ENCODE measurements around the gene DAAM1. TPM values are rescaled to one million over a fixed set of nuclear protein-coding genes. Genes with fewer than 3 reads are reported as not detected.

DAAM1 gene
- total RNA-seq, 1 donor from 2014 or later: 38.0 TPM

- Histone ChIP-seq H3K4me2 (ENCODE audit: low read length) (no peak overlapping the region), H3K9me3 (ENCODE audit: insufficient read depth, low read depth, low read length) (no peaks in the 10 kb centered on the region), H3K4me1 (ENCODE audit: insufficient read depth, low read length) (peaks cover 13% of the 10 kb centered on the region), H4K20me1 (ENCODE audit: insufficient read depth, low read length) (no peaks in the 10 kb centered on the region), H3K27ac (ENCODE audit: low read depth, low read length) (no peak overlapping the region), H2AFZ (ENCODE audit: low read depth, low read length) (no peak overlapping the region), H3K79me2 (ENCODE audit: insufficient read depth, low read length) (peaks cover 2% of the 10 kb centered on the region), H3K4me3 (ENCODE audit: insufficient read depth, low read depth, low read length) (no peak overlapping the region), H3K27me3 (ENCODE audit: insufficient read depth, low read length) (no peaks in the 10 kb centered on the region), H3K36me3 (ENCODE audit: insufficient read depth, low read length) (no peaks in the 10 kb centered on the region), H3K9ac (ENCODE audit: low read length) (no peak overlapping the region)
- no peak overlapping the region for H3K27ac Mint-ChIP-seq (ENCODE audit: unreplicated experiment)
- H3K36me3 Mint-ChIP-seq (ENCODE audit: low read depth, unreplicated experiment): peaks cover 20% of the 10 kb centered on the region
- H3K4me3 Mint-ChIP-seq (ENCODE audit: unreplicated experiment): no peak overlapping the region
- no peaks in the 10 kb centered on the region for H3K9me3 Mint-ChIP-seq (ENCODE audit: unreplicated experiment)
- H3K4me1 Mint-ChIP-seq (ENCODE audit: low read depth, unreplicated experiment): peaks cover 28% of the 10 kb centered on the region
- TF ChIP-seq EZH2 (IDR thresholded peaks at IDR 0.05; ENCODE audit: insufficient read depth, low read length): no peak
- TF ChIP-seq, protein P1, sequence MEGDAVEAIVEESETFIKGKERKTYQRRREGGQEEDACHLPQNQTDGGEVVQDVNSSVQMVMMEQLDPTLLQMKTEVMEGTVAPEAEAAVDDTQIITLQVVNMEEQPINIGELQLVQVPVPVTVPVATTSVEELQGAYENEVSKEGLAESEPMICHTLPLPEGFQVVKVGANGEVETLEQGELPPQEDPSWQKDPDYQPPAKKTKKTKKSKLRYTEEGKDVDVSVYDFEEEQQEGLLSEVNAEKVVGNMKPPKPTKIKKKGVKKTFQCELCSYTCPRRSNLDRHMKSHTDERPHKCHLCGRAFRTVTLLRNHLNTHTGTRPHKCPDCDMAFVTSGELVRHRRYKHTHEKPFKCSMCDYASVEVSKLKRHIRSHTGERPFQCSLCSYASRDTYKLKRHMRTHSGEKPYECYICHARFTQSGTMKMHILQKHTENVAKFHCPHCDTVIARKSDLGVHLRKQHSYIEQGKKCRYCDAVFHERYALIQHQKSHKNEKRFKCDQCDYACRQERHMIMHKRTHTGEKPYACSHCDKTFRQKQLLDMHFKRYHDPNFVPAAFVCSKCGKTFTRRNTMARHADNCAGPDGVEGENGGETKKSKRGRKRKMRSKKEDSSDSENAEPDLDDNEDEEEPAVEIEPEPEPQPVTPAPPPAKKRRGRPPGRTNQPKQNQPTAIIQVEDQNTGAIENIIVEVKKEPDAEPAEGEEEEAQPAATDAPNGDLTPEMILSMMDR (IDR thresholded peaks at IDR 0.05; ENCODE audit: insufficient read depth, low read depth, low read length): no peak
- no peaks in the 10 kb centered on the region for H3K27me3 Mint-ChIP-seq (ENCODE audit: low read depth, unreplicated experiment)
- DNase-seq (ENCODE audit: low read depth) (no peak), FAIRE-seq (no peak)
These were observed 104.6 kb downstream of the DAAM1 start for GRCh38 chr14:59292921-59293534.

DNA sequence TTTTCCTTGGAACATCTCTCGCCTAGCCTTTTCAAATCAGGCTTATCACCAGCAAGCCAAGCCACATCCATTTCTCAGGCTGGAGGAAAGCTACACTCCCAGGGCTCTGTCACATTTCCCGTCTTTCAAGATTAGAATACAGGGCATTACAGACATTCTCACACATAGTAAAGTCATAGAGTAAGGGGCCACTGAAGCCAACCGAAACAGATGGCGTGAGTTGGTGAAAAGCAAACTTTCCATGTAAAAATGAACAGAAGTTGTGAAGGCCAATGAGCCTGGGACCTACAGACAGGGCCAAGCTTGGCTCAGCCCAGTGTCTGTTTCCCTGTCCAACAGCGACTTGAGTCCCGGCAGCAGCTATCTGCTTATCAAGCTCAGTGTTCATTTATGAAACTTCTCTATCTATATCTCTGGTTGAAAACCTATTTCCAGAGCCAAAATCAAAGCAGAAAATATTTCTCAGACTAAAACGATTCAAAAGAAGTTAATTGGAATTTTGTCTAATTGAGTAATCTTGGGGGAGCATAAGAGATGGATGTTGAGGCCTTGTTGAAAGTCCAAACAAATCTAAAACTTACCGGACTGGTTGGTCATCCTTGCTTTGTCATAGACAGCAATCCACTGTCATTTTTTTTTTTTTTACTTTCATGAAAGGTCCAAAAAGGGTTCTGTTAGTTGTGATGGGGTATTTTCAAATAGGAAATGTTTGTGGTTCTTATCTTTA is 105.6 kb downstream of the DAAM1 start:
- DNase-seq (ENCODE audit: low read depth): peak; percentile 68
- H2AFZ ChIP-seq (ENCODE audit: low read depth, low read length): no peak overlapping the region
- Mint-ChIP-seq H3K4me3 (ENCODE audit: unreplicated experiment) (no peak overlapping the region), H3K4me1 (ENCODE audit: low read depth, unreplicated experiment) (peaks cover 29% of the 10 kb centered on the region), H3K36me3 (ENCODE audit: low read depth, unreplicated experiment) (peaks cover 20% of the 10 kb centered on the region), H3K27me3 (ENCODE audit: low read depth, unreplicated experiment) (no peaks in the 10 kb centered on the region), H3K9me3 (ENCODE audit: unreplicated experiment) (no peaks in the 10 kb centered on the region), H3K27ac (ENCODE audit: unreplicated experiment) (no peak overlapping the region)
- FAIRE-seq: no peak
- peak overlapping the region; percentile 59 for H3K27ac ChIP-seq (ENCODE audit: low read depth, low read length)
- no peak for TF ChIP-seq EZH2 (IDR thresholded peaks at IDR 0.05; ENCODE audit: insufficient read depth, low read length)
- TF ChIP-seq, protein P1 (IDR thresholded peaks at IDR 0.05; ENCODE audit: insufficient read depth, low read depth, low read length): no peak
- H3K4me1 ChIP-seq (ENCODE audit: insufficient read depth, low read length): peaks cover 13% of the 10 kb centered on the region
- no peaks in the 10 kb centered on the region for H3K9me3 ChIP-seq (ENCODE audit: insufficient read depth, low read depth, low read length)
- peak overlapping the region; percentile 10 for H3K4me2 ChIP-seq (ENCODE audit: low read length)
- no peak overlapping the region for H3K9ac ChIP-seq (ENCODE audit: low read length)
- no peaks in the 10 kb centered on the region for H3K27me3 ChIP-seq (ENCODE audit: insufficient read depth, low read length)
- H3K36me3 ChIP-seq (ENCODE audit: insufficient read depth, low read length): no peaks in the 10 kb centered on the region
- peaks cover 2% of the 10 kb centered on the region for H3K79me2 ChIP-seq (ENCODE audit: insufficient read depth, low read length)
- H3K4me3 ChIP-seq (ENCODE audit: insufficient read depth, low read depth, low read length): no peak overlapping the region
- H4K20me1 ChIP-seq (ENCODE audit: insufficient read depth, low read length): no peaks in the 10 kb centered on the region

DNA sequence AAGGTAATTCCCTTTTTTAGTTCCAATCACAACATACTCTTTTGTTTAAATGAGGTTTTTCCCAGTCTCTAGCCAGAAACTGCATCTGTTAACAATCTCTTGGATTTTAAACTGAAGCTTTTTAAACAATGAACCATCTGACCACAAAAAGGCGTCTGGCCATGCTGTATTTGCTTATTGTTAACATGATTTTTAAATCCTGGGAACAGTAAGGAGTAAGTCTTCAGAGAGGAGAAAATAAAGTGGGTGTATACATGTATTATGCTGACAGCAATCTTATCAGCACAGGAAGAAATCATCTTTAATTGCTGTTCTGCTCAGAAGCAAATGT is 106.2 kb downstream of the DAAM1 start:
- Histone ChIP-seq H2AFZ (ENCODE audit: low read depth, low read length) (no peak overlapping the region), H3K4me3 (ENCODE audit: insufficient read depth, low read depth, low read length) (no peak overlapping the region), H3K79me2 (ENCODE audit: insufficient read depth, low read length) (peaks cover 2% of the 10 kb centered on the region), H3K9ac (ENCODE audit: low read length) (no peak overlapping the region), H3K9me3 (ENCODE audit: insufficient read depth, low read depth, low read length) (no peaks in the 10 kb centered on the region), H3K4me2 (ENCODE audit: low read length) (peak overlapping the region; percentile 10), H3K27me3 (ENCODE audit: insufficient read depth, low read length) (no peaks in the 10 kb centered on the region), H4K20me1 (ENCODE audit: insufficient read depth, low read length) (no peaks in the 10 kb centered on the region), H3K4me1 (ENCODE audit: insufficient read depth, low read length) (peaks cover 13% of the 10 kb centered on the region), H3K36me3 (ENCODE audit: insufficient read depth, low read length) (no peaks in the 10 kb centered on the region), H3K27ac (ENCODE audit: low read depth, low read length) (peak overlapping the region; percentile 59)
- Mint-ChIP-seq H3K36me3 (ENCODE audit: low read depth, unreplicated experiment) (peaks cover 20% of the 10 kb centered on the region), H3K9me3 (ENCODE audit: unreplicated experiment) (no peaks in the 10 kb centered on the region), H3K27ac (ENCODE audit: unreplicated experiment) (no peak overlapping the region), H3K4me1 (ENCODE audit: low read depth, unreplicated experiment) (peaks cover 29% of the 10 kb centered on the region), H3K4me3 (ENCODE audit: unreplicated experiment) (no peak overlapping the region), H3K27me3 (ENCODE audit: low read depth, unreplicated experiment) (no peaks in the 10 kb centered on the region)
- FAIRE-seq: no peak
- peak; percentile 94 for DNase-seq (ENCODE audit: low read depth)
- TF ChIP-seq, protein P1 (IDR thresholded peaks at IDR 0.05; ENCODE audit: insufficient read depth, low read depth, low read length): no peak
- no peak for TF ChIP-seq EZH2 (IDR thresholded peaks at IDR 0.05; ENCODE audit: insufficient read depth, low read length)

Measured in astrocyte (in vitro differentiated cells and primary cell).